SJCRH30 (cell line): ENCODE data around the gene SLC8A3. TPM values are rescaled to one million over a fixed set of nuclear protein-coding genes. Genes with fewer than 3 reads are reported as not detected.
"Not testable (repeated sequence)": the region's sequence is repeated elsewhere in the genome, so short reads cannot be mapped to it uniquely, and the experiment has no call there.

ENCODE experiments used
- DNase-seq, 2 experiments: peaks; one replicate each; pipeline ENCODE4 v3.0.0-alpha.2; 2015 to 2020
- H3K27ac ChIP-seq: fragments of 250-450 bp; sonication (Bioruptor Pico); 2 replicates; pipeline ENCODE4 v1.5.1; 2020; ENCODE audit warnings: mild to moderate bottlenecking, moderate library complexity
- H3K27me3 ChIP-seq: fragments of 250-450 bp; sonication (Bioruptor Pico); 2 replicates; pipeline ENCODE4 v1.5.1; 2020; ENCODE audit warnings: mild to moderate bottlenecking, moderate library complexity
- H3K36me3 ChIP-seq: fragments of 250-450 bp; sonication (Bioruptor Pico); 2 replicates; pipeline ENCODE4 v1.5.1; 2020; ENCODE audit warnings: mild to moderate bottlenecking, moderate library complexity
- H3K4me1 ChIP-seq: fragments of 250-450 bp; sonication (Bioruptor Pico); 2 replicates; pipeline ENCODE4 v1.5.1; 2020; ENCODE audit warnings: mild to moderate bottlenecking, moderate library complexity
- H3K4me3 ChIP-seq: fragments of 250-450 bp; sonication (Bioruptor Pico); 2 replicates; pipeline ENCODE4 v1.5.1; 2020; ENCODE audit warnings: mild to moderate bottlenecking, moderate library complexity
- H3K9me3 ChIP-seq: fragments of 250-450 bp; sonication (Bioruptor Pico); replicated peaks from 2 replicates; pipeline ENCODE4 v1.5.1; 2020; ENCODE audit warnings: mild to moderate bottlenecking, moderate library complexity
- total RNA-seq: library from RNA; depleted of rRNA; stranded (reverse); fragments of >200 nt; shearing (Covaris generic); gene quantifications from 2 replicates; pipeline ENCODE4 v1.2.3, GENCODE V29; 2014; rRNA removed

Gene SLC8A3
- 15.9 and 17.2 TPM in 2 replicates for total RNA-seq

GRCh38 chr14:70188659-70189455 lies at the start of gene SLC8A3:
Gene SLC8A3 (minus strand): TSS chr14:70188951. CDS start chr14:70168422, 20,529 bp downstream.
- peak within 1 kb of the TSS; percentile 76 for H3K4me3 ChIP-seq
- H3K36me3 ChIP-seq, result no peaks in the 10 kb centered on the region
- H3K27ac ChIP-seq, result peak within 1 kb of the TSS; percentile 90
- DNase-seq, result peak; percentile 65 to 76
- H3K4me1 ChIP-seq, result peaks cover 16% of the 10 kb centered on the region
- H3K9me3 ChIP-seq, result no peaks in the 10 kb centered on the region
- H3K27me3 ChIP-seq, result no peaks in the 10 kb centered on the region

GRCh38 chr14:70237710-70238109 lies 49.0 kb upstream of the SLC8A3 start:
- H3K4me1 ChIP-seq, result no peaks in the 10 kb centered on the region
- H3K27me3 ChIP-seq, result no peaks in the 10 kb centered on the region
- no peaks in the 10 kb centered on the region for H3K36me3 ChIP-seq
- no peak overlapping the region for H3K27ac ChIP-seq
- no peaks in the 10 kb centered on the region for H3K9me3 ChIP-seq
- no peak for DNase-seq
- no peak overlapping the region for H3K4me3 ChIP-seq

- Histone ChIP-seq H3K27ac (no peak overlapping the region), H3K27me3 (no peaks in the 10 kb centered on the region), H3K36me3 (no peaks in the 10 kb centered on the region), H3K9me3 (no peaks in the 10 kb centered on the region), H3K4me1 (no peaks in the 10 kb centered on the region), H3K4me3 (no peak overlapping the region)
- DNase-seq, result no peak
These were observed 45.6 kb upstream of the SLC8A3 start for GRCh38 chr14:70234066-70234950.

- not testable (repeated sequence) for H3K27me3 ChIP-seq, H3K36me3 ChIP-seq, H3K27ac ChIP-seq, H3K9me3 ChIP-seq, DNase-seq, H3K4me1 ChIP-seq, H3K4me3 ChIP-seq
These were observed 43.2 kb upstream of the SLC8A3 start for GRCh38 chr14:70231756-70232544.

GRCh38 chr14:70229877-70230640 lies 41.3 kb upstream of the SLC8A3 start:
- not testable (repeated sequence) for H3K4me3 ChIP-seq, DNase-seq, H3K4me1 ChIP-seq, H3K36me3 ChIP-seq, H3K27me3 ChIP-seq, H3K27ac ChIP-seq, H3K9me3 ChIP-seq

GRCh38 chr14:70213721-70214282 lies 25.1 kb upstream of the SLC8A3 start:
- DNase-seq, result no peak
- H3K9me3 ChIP-seq, result no peaks in the 10 kb centered on the region
- H3K4me1 ChIP-seq, result no peaks in the 10 kb centered on the region
- no peaks in the 10 kb centered on the region for H3K27me3 ChIP-seq
- no peaks in the 10 kb centered on the region for H3K36me3 ChIP-seq
- no peak overlapping the region for H3K4me3 ChIP-seq
- H3K27ac ChIP-seq, result no peak overlapping the region

GRCh38 chr14:70212752-70213151 lies 24.0 kb upstream of the SLC8A3 start:
- Histone ChIP-seq H3K9me3 (no peaks in the 10 kb centered on the region), H3K4me3 (no peak overlapping the region), H3K27ac (no peak overlapping the region), H3K27me3 (no peaks in the 10 kb centered on the region), H3K36me3 (no peaks in the 10 kb centered on the region), H3K4me1 (no peaks in the 10 kb centered on the region)
- DNase-seq, result no peak

- DNase-seq, result no peak
- Histone ChIP-seq H3K36me3 (no peaks in the 10 kb centered on the region), H3K9me3 (no peaks in the 10 kb centered on the region), H3K27me3 (no peaks in the 10 kb centered on the region), H3K4me1 (no peaks in the 10 kb centered on the region), H3K4me3 (no peak overlapping the region), H3K27ac (no peak overlapping the region)
These were observed 19.6 kb upstream of the SLC8A3 start for GRCh38 chr14:70208380-70208779.

GRCh38 chr14:70203686-70204085 lies 14.9 kb upstream of the SLC8A3 start:
- Histone ChIP-seq H3K9me3 (no peaks in the 10 kb centered on the region), H3K27me3 (no peaks in the 10 kb centered on the region), H3K36me3 (no peaks in the 10 kb centered on the region), H3K27ac (no peak overlapping the region), H3K4me1 (no peaks in the 10 kb centered on the region), H3K4me3 (no peak overlapping the region)
- no peak for DNase-seq

GRCh38 chr14:70201994-70202393 lies 13.2 kb upstream of the SLC8A3 start:
- Histone ChIP-seq H3K4me3 (no peak overlapping the region), H3K9me3 (no peaks in the 10 kb centered on the region), H3K27ac (no peak overlapping the region), H3K4me1 (no peaks in the 10 kb centered on the region), H3K27me3 (no peaks in the 10 kb centered on the region), H3K36me3 (no peaks in the 10 kb centered on the region)
- no peak for DNase-seq

GRCh38 chr14:70193396-70193795 lies 4.6 kb upstream of the SLC8A3 start:
- no peak overlapping the region for H3K27ac ChIP-seq
- DNase-seq, result no peak
- H3K4me3 ChIP-seq, result no peak overlapping the region
- no peaks in the 10 kb centered on the region for H3K9me3 ChIP-seq
- H3K4me1 ChIP-seq, result peaks cover 8% of the 10 kb centered on the region
- H3K27me3 ChIP-seq, result no peaks in the 10 kb centered on the region
- H3K36me3 ChIP-seq, result no peaks in the 10 kb centered on the region

GRCh38 chr14:70192915-70193314 lies 4.2 kb upstream of the SLC8A3 start:
- no peaks in the 10 kb centered on the region for H3K36me3 ChIP-seq
- no peak overlapping the region for H3K27ac ChIP-seq
- peak in 1 of 2 experiments; percentile 8 for DNase-seq
- H3K27me3 ChIP-seq, result no peaks in the 10 kb centered on the region
- H3K4me3 ChIP-seq, result no peak overlapping the region
- H3K9me3 ChIP-seq, result no peaks in the 10 kb centered on the region
- H3K4me1 ChIP-seq, result peaks cover 8% of the 10 kb centered on the region

- H3K9me3 ChIP-seq, result no peaks in the 10 kb centered on the region
- H3K27ac ChIP-seq, result no peak overlapping the region
- H3K4me1 ChIP-seq, result peaks cover 16% of the 10 kb centered on the region
- DNase-seq, result peak in 1 of 2 experiments; percentile 10
- H3K36me3 ChIP-seq, result no peaks in the 10 kb centered on the region
- H3K27me3 ChIP-seq, result no peaks in the 10 kb centered on the region
- peak overlapping the region; percentile 76; the same call in 1 of the 2 replicates for H3K4me3 ChIP-seq
These were observed 1.4 kb upstream of the SLC8A3 start for GRCh38 chr14:70190156-70190555.
